Tongue (tissue), 2 donors: ENCODE measurements around the gene BRD3OS. TPM values are rescaled to one million over a fixed set of nuclear protein-coding genes. Genes with fewer than 3 reads are reported as not detected.
A peak's percentile ranks its signal among the peaks of the same experiment; 100 is the strongest.

Experiments used
- DNase-seq: peaks from one replicate; pipeline ENCODE4 v3.0.0-alpha.2; 2015
- total RNA-seq: library from RNA; depleted of rRNA; stranded (reverse); fragments of >200 nt; gene quantifications from one replicate; pipeline ENCODE4 v1.2.3, GENCODE V29; 2014

Gene BRD3OS
- total RNA-seq, 1 donor from 2014 or later, result 11.1 TPM

DNA sequence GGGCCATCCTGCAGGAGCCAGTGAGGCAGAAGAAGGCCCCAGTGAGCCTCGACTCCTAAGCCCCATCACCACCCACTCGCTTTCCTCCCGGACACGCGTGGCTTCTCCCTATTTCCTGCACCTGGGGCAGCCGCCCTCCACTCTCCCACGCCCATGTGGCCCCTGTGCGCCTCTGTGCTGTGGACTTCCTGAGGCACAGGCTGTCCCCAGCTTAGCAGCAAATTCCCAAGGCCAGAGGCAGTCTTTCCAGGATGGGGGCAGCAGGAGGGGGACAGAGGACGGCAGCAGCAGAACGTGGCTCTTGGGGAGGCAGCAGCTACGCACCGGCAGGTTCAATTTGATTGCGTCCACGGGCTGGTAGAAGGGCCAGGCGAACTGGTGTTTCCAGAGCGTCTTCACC is 27.7 kb downstream of the BRD3OS start:
- DNase-seq, result no peak

DNA sequence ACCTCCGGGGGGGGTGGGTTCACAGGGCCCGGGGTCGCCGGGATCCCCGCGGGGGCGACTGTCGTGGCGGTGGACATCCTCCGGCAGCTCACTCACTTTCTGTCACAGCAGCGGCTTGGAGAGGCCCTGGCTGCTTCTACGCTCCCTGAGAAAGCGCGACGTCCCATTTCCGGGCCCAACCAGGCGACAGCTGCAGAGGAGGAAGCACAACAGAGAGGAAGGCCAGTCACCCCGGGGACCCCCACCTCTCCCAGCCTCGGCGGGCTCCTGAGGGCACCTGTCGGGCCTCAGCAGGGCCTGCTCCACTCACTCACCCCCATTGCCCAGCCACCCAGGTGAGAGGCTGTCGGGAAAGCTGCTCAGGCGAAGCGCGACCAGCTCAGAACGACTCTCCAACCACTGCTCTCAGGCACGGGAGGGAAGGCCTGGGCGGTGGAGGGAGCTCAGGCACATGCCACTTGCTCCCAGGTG is 28.2 kb downstream of the BRD3OS start:
- DNase-seq, result no peak

DNA sequence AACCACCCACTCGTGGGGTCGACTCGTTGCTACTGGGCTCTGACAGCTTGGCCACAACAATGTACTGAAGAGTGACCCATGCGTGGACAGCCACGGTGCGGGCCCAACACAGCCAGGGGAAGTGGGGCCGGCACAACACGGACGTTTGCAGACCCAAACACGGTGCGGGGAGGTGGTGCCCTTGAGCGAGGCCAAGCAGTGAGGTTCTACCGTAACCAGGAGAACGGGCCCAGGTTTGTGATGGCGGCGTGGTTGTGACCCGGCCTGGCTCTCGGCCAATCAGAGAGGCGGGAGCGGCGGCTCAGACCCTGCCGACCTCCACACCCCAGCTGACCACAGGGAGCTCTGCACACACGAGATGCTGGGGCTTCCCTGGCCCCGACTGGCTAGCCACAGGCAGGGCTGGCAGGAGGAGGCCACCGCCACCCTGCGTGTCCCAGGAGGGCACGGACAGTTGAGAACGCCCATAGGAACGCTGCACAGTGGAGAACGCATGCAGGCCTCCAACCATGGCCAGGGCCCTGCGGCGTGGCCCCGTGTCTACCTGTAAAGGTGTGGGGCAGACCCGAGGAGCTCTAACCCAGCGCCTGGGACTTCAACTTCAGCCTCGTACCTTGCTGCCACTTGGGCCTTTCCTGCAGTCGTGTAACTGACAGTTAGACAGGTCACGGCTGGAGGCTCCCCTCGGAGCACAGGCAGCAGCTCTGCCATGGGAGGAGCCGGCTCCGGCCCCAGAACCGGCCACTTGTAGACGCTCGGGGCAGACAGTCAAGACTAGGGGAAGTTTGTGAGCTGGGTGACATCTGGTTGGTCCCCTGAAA is 28.9 kb downstream of the BRD3OS start:
- DNase-seq, result no peak

DNA sequence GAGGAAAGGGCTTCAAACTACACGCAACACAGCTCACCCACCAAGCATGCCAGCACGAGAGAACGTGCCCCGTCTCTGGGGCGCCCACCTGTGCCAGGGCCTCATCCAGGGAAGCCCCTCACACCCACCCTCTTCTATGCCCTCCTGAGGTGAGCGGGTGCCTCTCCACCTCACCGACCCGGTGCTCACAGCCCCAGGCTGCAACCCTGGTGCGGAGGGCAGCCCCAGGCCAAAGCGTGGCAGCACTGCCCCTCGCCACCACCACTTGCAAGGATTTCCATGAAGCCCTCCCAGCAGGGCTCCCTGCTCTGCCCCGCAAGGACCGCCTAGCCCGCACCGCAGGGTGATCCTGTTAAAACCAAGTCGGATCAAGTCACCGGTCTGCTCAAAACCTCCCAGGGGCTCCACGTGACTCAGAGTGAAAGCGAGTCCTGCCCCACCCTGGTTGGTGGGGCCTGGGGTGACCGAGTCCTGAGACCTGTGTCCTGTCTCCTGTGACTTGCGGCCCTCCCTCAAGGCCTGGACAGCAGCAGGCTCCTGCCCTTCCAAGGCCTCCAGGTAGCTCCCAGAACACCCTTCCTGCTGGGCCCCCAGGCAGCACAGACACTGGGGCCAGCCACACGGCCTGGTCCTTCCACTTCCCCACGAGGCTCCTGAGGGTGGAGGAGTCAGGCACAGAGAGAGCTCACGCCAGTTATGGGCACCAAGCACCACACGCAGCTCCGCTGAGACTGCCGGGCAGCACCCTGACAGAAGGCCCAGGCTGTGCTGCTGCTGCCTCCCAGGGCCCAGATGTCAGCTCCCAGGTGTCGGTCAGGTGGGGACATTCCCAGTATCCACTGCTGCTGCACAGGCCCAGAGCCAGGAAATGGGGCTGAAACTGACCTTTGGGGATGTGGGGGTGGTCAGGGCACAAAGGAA is 29.9 kb downstream of the BRD3OS start:
- no peak for DNase-seq

DNA sequence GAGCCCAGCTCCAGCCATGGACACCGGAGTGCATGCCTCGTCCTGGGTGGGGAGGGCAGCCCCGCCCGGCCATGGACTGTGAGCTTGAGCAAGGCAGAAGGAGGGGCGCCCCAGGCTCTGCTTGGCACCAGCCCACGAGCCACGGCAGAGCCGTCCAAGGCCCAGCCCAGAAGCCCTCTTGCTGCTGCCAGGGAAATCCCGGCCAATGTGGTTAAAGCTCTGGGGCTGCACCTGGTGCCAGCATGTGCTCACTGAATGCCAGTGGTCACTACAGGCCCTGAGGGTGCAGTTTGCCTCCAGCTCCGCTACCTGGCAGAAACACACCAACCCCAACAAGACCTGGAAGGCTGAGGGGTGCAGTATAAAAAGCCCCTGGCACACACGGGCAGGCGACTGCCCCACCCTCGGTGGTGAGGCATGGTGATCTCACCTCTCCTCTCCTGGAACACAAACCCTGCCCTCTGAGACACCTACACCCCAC is 30.7 kb downstream of the BRD3OS start:
- peak; percentile 89 for DNase-seq

DNA sequence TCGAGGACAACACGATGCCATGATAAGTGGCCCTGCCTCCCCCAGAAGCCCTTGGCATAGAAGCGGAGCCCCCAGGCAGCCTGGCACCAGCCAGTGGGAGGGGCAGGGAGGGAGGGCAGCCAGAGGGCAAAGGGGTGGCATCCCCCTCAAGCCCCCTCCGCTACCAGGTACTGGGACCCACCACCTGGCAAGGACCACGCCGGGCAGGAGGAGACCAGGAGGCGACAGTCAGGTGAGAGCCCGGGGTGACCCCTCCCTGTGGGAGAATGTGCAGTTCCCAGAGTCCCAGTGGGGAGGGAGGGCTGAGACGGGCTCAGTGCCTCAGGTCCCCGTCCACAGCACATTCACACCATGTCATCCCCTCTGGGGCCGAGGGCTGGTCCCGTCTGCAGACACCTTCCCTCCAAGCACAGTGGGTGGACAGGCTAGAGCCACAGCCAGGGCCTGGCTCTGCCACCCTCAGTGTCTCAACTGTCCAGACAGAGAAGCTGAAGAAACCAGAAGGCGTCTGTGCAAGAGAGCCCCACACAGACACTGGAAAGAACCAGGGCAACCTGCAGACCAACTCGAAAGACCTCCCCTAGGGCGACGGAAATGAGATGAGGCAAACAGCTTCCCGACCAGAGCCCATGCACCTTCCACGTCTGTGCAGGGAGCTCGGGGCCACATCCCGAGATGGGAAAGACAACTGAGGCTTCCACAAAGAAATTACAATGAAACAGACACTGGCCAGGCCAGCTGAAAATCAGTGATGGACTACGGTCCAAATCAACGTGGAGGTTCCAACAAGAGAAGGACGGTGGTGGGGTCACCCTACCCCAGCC is 31.4 kb downstream of the BRD3OS start:
- DNase-seq, result no peak

DNA sequence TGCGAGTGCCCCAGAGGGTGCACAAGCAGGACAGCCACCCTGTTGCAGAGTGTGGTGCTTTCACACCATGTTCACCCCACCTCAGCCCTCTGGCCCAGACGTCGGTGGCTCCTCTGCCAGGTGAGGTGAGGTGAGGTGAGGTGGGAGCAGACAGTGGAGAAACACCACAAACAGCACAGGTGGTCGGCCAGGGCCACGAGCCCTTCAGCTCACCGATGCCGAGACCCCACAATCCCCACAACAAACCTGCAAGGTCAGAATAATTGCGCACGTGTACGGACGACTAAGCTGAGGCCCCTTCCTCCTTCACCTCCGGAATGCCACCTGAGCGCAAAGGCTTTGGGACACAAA is 32.0 kb downstream of the BRD3OS start:
- no peak for DNase-seq

DNA sequence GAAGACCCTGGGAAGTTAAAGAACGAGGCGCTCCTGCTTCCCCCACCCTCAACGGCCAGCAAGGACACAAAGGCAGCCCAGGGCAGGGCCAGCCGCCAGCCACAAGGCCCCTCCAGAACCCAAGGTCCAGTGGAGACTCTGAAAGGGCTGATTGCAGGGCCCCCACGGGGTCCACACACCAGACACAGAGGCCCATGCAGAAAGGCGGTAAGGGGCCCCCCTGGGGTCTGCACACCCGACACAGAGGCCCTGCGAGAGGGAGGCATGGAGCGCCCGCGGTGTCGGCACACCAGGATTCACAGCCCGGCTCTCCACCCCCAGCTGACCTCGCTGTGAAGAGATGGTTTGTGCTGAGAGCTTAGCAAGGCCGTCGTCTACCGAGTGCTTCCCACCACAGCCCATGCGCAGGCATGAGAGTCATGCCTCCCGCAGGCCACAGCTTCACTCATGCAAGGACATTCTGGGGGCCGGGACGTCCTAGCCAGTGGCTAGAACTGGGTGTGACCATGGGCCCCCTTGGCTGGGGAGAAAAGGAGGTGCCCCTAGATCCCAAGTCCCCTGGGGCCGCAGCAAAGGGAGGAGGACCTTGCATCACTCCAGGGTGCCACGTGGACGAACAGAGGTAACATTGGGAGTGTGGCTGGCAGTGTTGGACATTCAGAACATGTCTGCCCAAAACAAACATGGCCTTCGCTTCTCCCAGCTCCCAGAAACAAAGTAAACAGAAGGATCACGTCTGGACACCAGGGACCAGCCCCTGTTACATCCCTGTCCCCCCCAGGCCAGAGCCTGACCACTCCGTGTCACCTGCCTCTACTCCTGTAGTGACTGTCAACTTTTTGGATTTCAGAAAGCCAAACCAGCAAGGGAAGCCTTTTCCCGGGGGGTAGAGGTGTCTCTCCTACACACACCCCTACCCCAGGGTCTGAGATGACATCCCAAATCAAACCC is 32.7 kb downstream of the BRD3OS start:
- no peak for DNase-seq

DNA sequence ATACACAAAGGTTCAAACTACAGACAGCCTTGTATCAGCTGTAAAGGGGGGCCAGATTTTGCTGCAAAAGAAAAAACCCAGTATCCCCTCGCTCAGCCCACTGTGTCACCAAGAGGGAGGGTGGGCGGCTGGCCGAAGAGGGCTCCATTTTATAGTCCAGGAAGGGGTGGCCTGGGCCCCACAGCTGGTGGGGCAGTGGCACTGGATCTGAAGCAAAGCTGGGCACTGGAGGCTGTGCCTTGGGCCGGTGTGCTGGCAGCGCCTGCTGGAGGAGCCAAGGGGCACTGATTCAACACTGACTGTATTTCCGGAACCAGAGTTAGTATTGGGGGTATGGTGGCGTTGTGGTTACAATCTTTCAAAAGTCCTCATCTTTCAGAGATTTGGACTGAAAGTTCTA is 33.4 kb downstream of the BRD3OS start:
- DNase-seq, result no peak

DNA sequence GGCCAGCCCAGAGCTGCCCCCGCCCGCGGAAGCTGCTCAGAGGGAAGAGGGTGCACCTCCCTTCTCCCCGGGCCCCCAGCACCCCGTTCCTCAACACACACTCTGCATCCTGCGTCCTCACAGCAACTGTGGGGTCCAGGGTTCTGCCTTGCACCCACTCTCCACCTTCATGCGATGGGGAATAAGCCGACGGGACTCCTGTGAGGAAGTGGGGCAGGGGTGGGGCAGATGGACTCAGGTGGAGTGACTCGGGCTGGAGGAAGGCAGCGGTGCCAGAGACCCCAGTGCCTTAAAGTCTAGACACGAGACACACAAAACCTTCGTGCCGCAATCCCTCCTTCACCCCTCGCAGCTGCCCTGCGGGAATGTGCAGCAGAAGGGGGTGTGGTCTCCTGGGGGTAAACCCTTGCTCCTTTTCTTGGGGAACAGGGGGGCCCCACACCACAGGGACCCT is 33.9 kb downstream of the BRD3OS start:
- DNase-seq, result no peak

DNA sequence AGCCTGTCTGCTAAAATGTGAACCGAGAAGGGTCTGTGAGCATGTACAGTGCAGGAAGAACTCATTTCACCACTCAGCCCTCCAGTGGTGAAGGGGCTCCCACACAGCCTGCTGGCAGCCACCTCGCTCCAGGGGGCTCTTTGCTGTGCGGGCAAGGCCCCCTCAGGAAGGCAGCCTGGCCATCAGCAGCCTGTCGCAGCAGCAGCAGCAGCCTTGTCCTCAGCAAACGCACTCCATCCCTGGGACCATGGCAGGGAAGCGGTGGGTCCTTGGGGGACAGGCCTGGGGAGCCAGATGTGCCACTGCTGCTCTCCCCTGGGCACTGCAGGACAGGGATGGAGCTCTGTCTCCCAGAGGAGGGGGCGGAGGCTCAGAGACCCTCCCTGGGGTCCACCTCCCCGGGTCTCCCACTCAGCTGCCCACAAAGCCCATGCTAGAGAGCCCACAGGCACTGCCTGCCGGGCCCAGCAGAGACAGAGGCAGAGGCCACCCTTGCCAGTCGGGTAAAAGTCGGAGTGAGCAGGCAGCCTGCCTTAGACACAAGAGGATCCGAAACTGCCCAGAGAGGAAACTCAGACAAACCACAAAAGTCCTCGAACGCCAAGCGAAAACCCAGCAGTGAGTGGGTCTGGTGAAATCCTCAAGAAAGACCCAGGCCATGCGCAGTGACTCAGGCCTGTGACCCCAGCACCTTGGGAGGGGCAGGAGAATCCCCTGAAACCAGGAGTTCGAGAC is 34.5 kb downstream of the BRD3OS start:
- no peak for DNase-seq

DNA sequence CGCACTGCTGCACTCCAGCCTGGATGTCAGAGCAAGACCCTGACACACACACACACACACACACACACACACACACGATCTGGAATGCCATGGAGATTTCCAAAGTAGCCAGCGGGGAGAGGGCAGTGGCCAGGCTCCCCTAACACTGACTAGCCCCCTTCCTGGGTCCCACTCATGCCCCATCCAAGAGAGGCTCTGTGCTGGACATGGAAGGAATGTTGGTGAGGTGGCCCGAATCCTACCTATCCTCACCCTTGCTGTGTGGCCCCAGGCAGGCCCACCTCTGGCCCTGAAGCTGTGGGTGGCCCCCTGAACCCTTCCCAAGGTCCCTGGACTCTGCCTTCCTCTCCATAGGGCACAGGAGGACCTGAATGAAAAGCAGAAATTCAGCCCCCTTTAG is 35.3 kb downstream of the BRD3OS start:
- DNase-seq, result no peak

DNA sequence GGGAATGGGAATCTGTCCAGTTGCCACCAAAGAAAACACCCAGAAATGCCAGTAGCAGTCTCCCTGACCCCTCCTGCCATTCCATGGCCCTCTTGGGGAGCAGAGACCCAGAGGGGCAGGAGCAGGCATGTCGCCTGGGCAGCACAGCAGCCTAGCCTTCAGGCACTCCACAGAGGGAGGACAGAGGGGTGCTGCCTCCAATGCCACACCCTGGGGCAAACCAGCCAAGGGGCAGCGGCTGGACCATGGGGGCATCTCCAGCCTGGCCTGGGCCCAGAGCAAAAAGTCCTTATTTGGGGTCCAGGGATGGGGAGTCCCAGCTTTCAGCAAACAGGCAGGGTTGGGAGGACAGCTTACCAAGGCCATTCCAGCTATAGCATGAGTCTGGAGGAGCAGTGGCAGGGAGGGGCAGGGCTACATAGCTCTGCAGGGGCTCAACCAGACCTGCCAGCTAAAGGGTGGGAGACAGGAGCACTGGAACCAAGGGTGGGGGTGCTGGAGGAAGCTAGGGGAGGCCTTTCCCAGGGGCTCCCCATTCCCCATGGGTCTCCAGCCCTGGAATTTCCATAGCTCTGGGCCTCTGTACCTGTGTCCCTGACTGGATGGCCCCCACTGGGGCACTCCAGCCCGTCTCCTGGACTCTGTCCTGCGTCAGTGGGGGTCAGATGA is 35.9 kb downstream of the BRD3OS start:
- DNase-seq, result no peak

DNA sequence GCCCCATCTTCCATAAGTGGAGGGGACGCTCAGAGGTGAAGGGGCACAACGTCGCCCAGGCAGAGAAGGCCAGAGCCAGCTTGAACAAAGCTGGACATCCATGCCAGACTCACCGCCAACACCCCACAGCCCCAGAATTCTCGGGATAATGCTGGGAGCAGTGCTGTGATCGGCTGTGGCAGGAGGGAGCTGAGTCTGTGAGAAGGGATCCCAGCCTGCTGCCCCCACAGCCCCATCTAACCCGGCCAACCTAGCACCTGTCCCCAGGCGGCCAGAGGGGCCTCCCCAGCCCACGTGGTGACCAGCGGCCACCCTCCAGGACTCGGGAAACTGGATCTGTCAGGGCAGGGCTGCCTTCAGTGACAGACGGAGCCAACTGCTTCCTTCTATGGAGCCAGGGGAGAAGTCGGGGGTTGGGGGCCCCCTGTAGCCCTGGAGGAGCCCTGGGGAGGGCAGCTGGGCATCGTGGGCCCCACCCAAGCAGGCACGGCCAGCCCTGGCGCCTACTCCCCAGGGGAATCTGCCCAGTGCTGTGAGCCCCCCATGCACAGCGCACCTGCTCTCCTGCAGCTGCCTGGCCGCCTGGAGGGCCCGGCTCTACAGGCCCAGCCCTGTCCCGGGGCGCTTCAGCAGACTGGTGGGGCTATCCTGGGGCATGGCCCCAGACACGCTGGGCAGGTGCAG is 36.5 kb downstream of the BRD3OS start:
- DNase-seq, result peak; percentile 94

DNA sequence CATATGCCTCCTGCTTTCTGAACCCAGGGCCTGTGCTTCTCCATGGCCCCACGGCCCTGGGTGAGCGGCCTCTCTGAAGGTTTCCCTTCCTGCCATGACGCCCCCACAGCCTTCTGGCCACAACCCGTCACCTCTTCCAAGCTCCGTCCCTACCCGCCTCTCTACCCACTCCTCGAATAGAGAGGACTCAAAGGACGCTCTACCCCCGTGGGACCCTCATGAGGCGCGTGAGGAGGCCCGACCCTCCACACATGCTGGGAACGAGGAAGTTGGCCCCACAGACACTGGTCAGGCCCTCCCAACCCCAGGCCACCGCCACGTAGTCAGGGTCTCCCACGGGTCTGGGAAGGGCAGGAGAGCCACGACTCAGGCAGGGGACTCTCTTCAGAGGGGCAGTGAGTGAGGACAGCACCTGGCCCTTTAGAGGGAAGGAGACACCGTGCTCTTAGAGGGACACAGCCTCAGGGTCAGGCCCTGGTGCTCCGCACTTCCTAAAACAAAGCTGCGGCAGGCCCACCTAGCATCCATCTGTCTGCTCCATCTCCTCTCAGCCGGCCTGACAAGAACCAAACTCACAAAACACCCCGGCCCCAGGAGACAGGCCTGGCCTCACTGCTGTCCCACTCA is 37.3 kb downstream of the BRD3OS start:
- no peak for DNase-seq

DNA sequence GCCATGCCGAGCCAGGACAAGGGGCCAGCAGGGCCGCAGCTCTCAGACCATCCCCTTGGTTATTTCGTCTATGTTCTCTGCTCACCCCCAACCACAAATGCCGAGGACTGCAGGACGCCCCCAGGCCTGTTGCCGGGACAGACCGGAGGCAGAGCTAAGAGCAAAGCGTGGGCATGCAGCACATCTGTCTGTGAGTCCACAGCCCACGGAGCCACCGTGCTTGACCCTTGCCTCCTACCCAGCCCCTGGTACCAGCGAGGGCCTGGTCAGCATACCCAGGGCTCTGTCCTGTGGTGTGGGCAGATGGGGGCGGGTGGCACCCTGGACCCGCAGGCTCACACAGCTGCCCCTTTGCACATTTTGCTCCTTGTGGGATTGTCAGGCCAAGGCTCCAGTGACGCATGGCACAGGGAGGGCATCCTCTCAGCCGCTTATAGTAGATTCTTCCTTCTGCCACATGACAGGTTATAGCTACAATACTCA is 37.8 kb downstream of the BRD3OS start:
- DNase-seq, result no peak

DNA sequence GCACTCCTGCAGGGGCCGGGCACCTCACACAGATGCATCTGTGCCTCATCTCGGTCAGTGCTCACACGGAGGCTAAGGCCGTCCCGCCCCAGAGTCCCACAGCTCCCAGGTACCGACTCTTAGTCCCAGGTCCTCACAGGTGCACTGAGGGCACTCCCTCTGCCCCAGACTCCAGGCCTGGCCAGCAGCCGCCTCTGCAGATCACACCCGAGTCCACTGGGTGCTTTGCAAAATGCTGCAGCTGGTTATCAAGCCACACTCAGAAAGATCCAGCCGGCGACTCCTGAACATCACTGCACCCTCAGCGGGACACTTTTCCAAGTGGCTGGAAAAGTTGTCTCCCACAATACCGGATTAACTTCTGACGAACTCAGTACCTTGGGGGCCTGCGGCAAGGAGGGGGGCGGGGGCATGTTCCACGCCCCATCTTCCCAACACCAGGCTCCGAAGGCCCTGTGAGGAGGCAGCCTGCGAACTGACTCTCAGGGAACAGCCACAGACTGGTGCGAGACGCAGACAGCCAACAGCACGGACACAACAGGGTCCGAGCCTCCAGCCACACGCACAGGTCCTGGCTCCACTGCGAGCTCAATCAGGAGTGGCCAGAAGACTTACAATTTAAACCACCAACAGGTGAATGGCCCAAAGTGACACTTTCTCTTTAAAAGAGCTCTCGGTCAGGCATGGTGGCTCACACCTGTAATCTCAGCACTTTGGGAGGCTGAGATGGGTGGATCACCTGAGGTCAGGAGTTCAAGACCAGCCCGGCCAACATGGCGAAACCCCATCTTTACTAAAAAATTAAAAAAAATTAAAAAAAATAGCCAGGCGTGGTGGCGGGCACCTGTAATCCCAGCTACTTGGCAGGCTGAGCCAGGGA is 38.5 kb downstream of the BRD3OS start:
- DNase-seq, result no peak
